Sigmoid colon (tissue), 7 donors: ENCODE data around the gene MTUS2. TPM values are rescaled to one million over a fixed set of nuclear protein-coding genes. Genes with fewer than 3 reads are reported as not detected.
A peak's percentile ranks its signal among the peaks of the same experiment; 100 is the strongest.

Experiments used
- DNase-seq: peaks from one replicate; pipeline ENCODE4 v3.0.0-alpha.2; 2019
- H3K27ac ChIP-seq, 4 donors: fragments of 200-600 bp; sonication (generic); one replicate each; pipeline ENCODE4 v1.5.1; 2016 to 2019; ENCODE audit warnings: mild to moderate bottlenecking in 1 of 4
- H3K27me3 ChIP-seq, 3 donors: fragments of 200-600 bp; sonication (generic); one replicate each; pipeline ENCODE4 v1.5.1; 2019; ENCODE audit warnings: mild to moderate bottlenecking in 1 of 3
- H3K36me3 ChIP-seq, 4 donors: fragments of 200-600 bp; sonication (generic); one replicate each; pipeline ENCODE4 v1.5.1; 2016 to 2019
- H3K4me1 ChIP-seq, 4 donors: fragments of 200-600 bp; sonication (generic); one replicate each; pipeline ENCODE4 v1.5.1; 2017 to 2019
- H3K4me3 ChIP-seq, 4 donors: fragments of 200-600 bp; sonication (generic); one replicate each; pipeline ENCODE4 v1.5.1; 2017 to 2019; ENCODE audit warnings: mild to moderate bottlenecking in 2 of 4, moderate library complexity in 1 of 4
- H3K9me3 ChIP-seq, 4 donors: fragments of 200-600 bp in 3 of 4; sonication (generic) in 3 of 4; one replicate each; pipeline versions ENCODE4 v1.5.1 to v1.6.1; 2013 to 2019
- CTCF ChIP-seq, 4 experiments: fragments of 450-650 bp in 3 of 4; fragments of 200-600 bp in 1 of 4; IDR thresholded peaks; one replicate each; pipeline ENCODE4 v1.5.1; 2016 to 2019; ENCODE audit warnings: antibody characterized with exemption in 4 of 4, mild to moderate bottlenecking in 3 of 4, moderate library complexity in 2 of 4
- EP300 ChIP-seq, 4 donors: sonication (generic); formaldehyde crosslinking; IDR thresholded peaks; one replicate each; pipeline ENCODE4 v1.6.1; 2017; ENCODE audit warnings: antibody characterized with exemption in 4 of 4
- POLR2A ChIP-seq, 2 donors: fragments of 450-650 bp; IDR thresholded peaks; one replicate each; pipeline ENCODE4 v1.6.1; 2016; ENCODE audit warnings: antibody characterized with exemption in 2 of 2, mild to moderate bottlenecking in 2 of 2, moderate library complexity in 2 of 2
- POLR2AphosphoS5 ChIP-seq, 4 donors: sonication (generic); formaldehyde crosslinking; IDR thresholded peaks; one replicate each; pipeline ENCODE4 v1.6.1; 2017; ENCODE audit warnings: antibody characterized with exemption in 4 of 4
- WGBS, 2 donors: extraction: QIAGEN DNeasy Blood & Tissue Kit; methylation state at CpG; one replicate each; pipeline ENCODE4 v1.1.7; 2013; 5-methylcytosine and 5-hydroxymethylcytosine counted together
- intact Hi-C: fragments of 100-400 bp; cut with DNase I; formaldehyde crosslinking; loops from one replicate; pipeline ENCODE4 v1.15.1; 2023
- polyA plus RNA-seq, 3 donors: library from polyadenylated mRNA; stranded (reverse); fragments of 200-250 nt; gene quantifications; one replicate each; pipeline ENCODE4 v1.2.3, GENCODE V29; 2013
- total RNA-seq, 4 donors: library from RNA; depleted of rRNA; stranded (reverse); fragments of >200 nt; gene quantifications; one replicate each; pipeline ENCODE4 v1.1.0, GENCODE V29; 2016
- donor health status: healthy with polysubstance abuse.
- donor health status: Bipolar disorder and iron deficiency.
- donor health status: healthy.

The MTUS2 gene
- total and polyA plus RNA-seq, 7 donors = 0.23 to 2.2 (median 0.85) TPM; not detected in 1

DNA sequence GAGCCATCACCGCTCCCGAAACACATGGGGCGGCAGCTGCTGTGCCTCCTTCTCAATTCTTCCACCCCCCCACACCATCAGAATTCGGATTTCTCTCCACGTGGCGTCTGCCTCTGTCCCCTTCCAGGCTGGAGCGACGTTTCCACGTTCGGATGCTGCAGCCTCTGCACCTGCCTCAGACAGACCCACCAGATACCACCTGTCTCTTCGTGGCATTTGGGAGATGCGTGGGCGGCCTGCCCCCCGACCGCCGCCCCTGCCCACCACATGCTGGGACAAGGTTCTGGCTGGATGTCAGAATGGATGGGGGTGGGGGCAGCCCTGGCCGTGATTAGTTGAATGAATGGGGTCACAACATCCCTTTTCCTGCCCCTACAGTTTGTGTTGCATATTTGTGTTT is 685.4 kb downstream of the MTUS2 start:
- TF ChIP-seq CTCF (IDR thresholded peaks at IDR 0.05) (no peak), EP300 (IDR thresholded peaks at IDR 0.05) (no peak), POLR2AphosphoS5 (IDR thresholded peaks at IDR 0.05) (no peak)
- H3K9me3 ChIP-seq = no peaks in the 10 kb centered on the region
- WGBS, 2 donors = 75 to 86% methylated on average over 17 of the region's 17 CpGs
- H3K4me1 ChIP-seq = peaks cover 0 to 18% (median 15%) of the 10 kb centered on the region in 4 donors
- H3K27ac ChIP-seq = no peak overlapping the region
- no peaks in the 10 kb centered on the region for H3K27me3 ChIP-seq
- no peak overlapping the region for H3K4me3 ChIP-seq
- DNase-seq = no peak
- H3K36me3 ChIP-seq = no peaks in the 10 kb centered on the region
- intact Hi-C loops = no loop called here

DNA sequence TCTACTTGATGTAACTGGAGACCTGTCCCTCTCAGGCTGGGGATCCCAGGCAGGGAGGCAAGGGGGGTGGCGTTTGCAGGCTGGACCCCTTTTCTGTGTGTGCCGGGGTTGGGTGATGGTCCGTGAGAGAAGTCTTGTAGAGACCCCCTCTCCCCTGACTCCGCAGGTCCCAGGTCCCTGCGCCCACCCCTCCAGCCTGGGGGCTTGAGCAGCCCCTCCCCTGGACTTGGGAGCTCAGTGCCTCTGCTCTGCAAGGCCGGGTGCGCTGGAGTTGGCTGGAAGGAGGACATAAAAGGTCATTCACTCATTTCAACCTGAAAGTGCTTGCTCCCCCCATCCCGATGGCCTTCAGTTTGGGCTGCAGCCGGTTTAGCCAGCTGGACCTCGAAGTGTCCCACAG is 685.8 kb downstream of the MTUS2 start:
- Histone ChIP-seq H3K27me3 (no peaks in the 10 kb centered on the region), H3K4me1 (peaks cover 0 to 20% (median 16%) of the 10 kb centered on the region in 4 donors), H3K4me3 (no peak overlapping the region), H3K9me3 (no peaks in the 10 kb centered on the region), H3K36me3 (no peaks in the 10 kb centered on the region), H3K27ac (no peak overlapping the region)
- intact Hi-C loops = no loop called here
- 71 to 86% methylated on average over 10 of the region's 10 CpGs for WGBS, 2 donors
- DNase-seq = no peak
- TF ChIP-seq POLR2A (IDR thresholded peaks at IDR 0.05) (no peak), CTCF (IDR thresholded peaks at IDR 0.05) (no peak), POLR2AphosphoS5 (IDR thresholded peaks at IDR 0.05) (no peak), EP300 (IDR thresholded peaks at IDR 0.05) (no peak)

GRCh38 chr13:29507356-29507755 is 687.2 kb downstream of the MTUS2 start:
- peak overlapping the region in 2 of 4 donors; percentile 6 to 58 for H3K27ac ChIP-seq

DNA sequence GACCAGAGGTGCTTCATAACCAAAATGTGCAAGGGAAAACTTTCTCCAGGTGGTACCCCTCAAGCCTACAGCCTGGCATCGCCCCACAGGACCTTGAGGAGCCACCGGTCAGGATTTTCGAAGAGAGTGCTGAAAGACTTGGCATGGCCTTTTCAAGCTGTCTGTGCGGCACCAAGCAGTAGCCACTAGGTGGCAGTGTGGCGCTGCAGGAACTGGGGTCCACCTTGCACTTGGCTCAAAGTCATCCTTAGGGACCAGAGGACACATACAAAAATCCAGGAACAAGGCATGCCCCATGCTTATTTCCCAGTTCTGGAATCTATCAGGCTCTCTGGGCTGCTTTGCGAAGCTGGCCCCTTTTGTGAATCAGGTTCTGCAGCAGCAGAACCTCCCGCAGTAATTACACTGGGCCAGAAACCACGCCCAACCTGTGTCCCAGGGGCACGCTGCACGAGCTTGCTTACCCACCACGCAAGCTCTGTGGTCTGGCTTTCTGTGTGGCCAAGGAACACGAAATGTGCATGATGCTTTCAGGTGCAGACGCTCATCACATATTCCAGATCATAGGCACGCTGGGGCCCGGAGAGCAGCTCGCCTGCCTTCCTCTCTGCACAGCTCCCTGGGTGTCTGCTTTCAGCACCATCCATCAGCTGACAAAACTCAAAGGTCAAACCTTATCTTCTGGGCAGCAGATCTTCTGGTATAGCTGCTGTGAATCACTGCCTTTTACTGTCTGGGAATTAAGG is 688.2 kb downstream of the MTUS2 start:
- peak; percentile 86 to 98 (median 94) for TF ChIP-seq CTCF (IDR thresholded peaks at IDR 0.05)
- no peak for TF ChIP-seq POLR2A (IDR thresholded peaks at IDR 0.05)
- TF ChIP-seq EP300 (IDR thresholded peaks at IDR 0.05) = no peak
- TF ChIP-seq POLR2AphosphoS5 (IDR thresholded peaks at IDR 0.05) = peak in 3 of 4 donors; percentile 41 to 73 (median 65)
- Histone ChIP-seq H3K9me3 (no peaks in the 10 kb centered on the region), H3K27me3 (no peaks in the 10 kb centered on the region), H3K4me1 (peaks cover 0 to 34% (median 28%) of the 10 kb centered on the region in 4 donors), H3K4me3 (no peak overlapping the region), H3K36me3 (peaks cover 0 to 3% (median under 1%) of the 10 kb centered on the region in 4 donors), H3K27ac (peak overlapping the region in 2 of 4 donors; percentile 12 to 58)
- intact Hi-C loops = loop anchor here (1.0 to 2.0 kb wide), 3 partner anchors 86 to 605 kb away; partner anchors contain the start of genes SLC7A1 and UBL3
- WGBS, 2 donors = 43 to 51% methylated on average over 16 of the region's 16 CpGs
- peak; percentile 93 for DNase-seq

More at GRCh38 chr13:29507356-29507755, 687.2 kb downstream of the MTUS2 start:
- DNase-seq = no peak
- Histone ChIP-seq H3K27me3 (no peaks in the 10 kb centered on the region), H3K9me3 (no peaks in the 10 kb centered on the region), H3K36me3 (no peaks in the 10 kb centered on the region), H3K4me3 (no peak overlapping the region), H3K4me1 (peaks cover 0 to 34% (median 28%) of the 10 kb centered on the region in 4 donors)
- peak in 1 of 4 donors; percentile 16 for TF ChIP-seq POLR2AphosphoS5 (IDR thresholded peaks at IDR 0.05)
- TF ChIP-seq CTCF (IDR thresholded peaks at IDR 0.05) = no peak
- WGBS, 2 donors = 64 to 74% methylated on average over 14 of the region's 14 CpGs
- intact Hi-C loops = no loop called here
